HL-60/S4 treated with phorbol 12-myristate 13-acetate at 8.2 ng/mL for 4 days and 3 days (cell line): ENCODE data around the gene CYP2U1.

Experiments used
- in situ Hi-C: fragments of 300-500 bp; cut with MboI; formaldehyde crosslinking; loops from 2 replicates; pipeline ENCODE4 v1.15.0; 2022; ENCODE audit warnings: low sequenced_read_pairs

CYP2U1 gene

DNA sequence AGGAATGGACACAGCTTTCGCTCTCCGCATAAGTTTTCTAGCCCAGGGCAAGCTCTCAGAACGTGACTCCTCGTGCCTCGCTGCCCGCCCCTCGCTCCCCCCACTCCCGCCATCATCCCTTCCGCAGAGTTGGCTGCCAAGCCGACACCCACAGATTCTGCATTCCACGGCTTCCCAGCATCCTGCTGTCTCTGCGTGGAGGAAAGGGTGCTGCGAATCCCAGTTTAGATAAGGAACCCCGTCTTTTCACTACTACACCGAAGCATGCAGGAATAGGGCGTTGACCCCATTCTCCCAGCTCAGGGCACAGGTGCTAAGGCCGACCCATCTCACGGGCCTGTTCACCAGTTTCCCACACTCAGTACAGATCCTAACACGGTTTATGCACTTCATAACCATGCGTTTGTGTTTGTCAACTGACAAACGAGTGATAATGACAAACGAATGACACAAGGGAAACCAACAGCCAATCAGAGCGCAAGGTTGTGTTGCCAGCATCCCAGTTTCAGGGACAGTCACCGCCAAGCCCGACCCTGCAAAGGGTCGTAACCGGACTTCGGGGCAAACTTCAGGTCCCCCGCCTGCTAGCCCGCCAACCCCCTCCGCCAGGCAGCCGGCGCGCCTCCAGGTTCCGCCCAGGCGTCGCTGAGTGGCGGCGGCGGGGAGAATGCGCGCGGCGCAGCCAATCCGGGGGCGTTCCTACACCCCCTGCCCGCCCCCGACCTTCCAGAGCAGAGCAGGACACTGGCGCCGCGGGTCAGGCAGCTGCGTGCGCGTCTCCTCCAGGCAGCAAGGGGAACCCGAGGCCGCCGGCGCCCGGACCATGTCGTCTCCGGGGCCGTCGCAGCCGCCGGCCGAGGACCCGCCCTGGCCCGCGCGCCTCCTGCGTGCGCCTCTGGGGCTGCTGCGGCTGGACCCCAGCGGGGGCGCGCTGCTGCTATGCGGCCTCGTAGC, at the start of gene CYP2U1:
TSS of gene CYP2U1 (plus strand) at position 729 of the 954 bp plus-strand sequence. CDS start at position 824, 95 bp downstream.
- in situ Hi-C loops: no loop called here

DNA sequence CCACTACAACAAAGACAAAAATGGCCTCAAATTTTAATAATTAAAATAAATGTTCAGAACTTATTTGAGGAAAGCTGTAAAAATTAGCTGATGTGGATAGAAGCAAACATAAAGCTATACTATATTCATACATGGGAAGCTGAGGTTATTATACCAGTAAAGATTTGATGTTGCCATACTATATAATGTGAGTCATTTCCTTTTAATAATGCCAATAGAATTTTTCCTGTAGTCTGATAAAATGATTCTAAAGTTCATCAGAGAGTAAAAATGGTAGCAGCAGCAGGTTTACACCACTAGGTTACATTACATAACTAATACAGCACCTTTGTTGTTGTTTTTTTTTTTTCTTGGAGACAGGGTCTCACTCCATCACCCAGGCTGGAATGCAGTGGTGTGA, 45.5 kb upstream of the CYP2U1 start:
- in situ Hi-C loops: no loop called here

DNA sequence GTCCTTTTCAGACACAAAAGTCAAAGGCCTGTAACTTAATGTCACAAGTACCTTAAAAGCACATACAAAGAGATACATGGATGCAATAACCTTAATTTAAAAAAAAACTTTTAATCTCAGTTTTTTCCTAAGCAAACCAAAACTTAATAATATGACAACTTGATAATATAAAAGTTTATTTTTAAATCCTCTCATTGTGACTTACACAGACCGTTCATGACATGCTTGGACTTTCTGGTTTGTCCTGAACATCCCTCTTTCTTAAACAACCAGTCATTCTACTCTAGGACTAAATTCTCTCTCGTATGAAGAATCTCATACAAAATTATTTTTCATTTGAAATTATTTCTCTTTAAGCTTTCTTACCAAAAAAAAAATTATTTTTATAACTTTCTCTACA, 43.1 kb upstream of the CYP2U1 start:
- in situ Hi-C loops: no loop called here

DNA sequence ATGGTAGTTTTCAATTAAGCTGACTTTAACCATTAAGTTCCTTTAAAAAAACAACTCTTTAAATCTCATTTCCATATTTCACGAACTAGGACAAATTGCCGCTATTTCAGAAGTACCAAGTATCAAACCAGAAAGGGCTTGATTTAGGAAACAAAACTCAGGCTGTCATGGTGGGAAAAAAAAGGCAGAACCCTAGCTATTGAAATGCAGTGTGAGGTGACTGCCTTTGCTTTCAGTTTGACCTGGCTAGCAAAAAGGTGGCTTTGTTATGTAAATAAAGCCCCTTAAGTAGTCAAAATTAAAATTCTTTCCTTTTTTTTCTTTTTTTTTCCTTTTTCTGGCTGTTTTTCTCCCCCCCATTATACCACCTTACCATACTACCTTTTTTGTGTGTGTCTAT, 40.6 kb upstream of the CYP2U1 start:
- in situ Hi-C loops: no loop called here

DNA sequence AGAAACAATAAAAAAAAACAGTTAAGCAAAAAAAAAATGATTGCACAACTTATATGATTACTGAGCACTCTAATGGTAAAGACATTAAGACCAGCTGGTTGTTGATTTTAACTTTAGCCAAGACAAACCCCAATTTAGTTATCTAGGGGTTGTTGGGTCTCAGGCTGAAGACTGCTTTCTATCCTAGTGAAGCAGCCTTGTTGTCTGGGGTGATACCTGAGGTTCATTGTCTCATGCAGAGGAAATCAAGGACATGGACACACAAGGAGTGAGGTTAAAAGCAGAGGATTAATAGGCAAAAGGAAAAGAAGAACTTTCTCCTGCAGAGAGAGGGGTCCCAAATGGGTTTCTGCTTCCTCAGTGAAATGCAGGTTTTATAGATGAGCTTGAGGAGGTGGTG, 40.0 kb upstream of the CYP2U1 start:
- in situ Hi-C loops: no loop called here

DNA sequence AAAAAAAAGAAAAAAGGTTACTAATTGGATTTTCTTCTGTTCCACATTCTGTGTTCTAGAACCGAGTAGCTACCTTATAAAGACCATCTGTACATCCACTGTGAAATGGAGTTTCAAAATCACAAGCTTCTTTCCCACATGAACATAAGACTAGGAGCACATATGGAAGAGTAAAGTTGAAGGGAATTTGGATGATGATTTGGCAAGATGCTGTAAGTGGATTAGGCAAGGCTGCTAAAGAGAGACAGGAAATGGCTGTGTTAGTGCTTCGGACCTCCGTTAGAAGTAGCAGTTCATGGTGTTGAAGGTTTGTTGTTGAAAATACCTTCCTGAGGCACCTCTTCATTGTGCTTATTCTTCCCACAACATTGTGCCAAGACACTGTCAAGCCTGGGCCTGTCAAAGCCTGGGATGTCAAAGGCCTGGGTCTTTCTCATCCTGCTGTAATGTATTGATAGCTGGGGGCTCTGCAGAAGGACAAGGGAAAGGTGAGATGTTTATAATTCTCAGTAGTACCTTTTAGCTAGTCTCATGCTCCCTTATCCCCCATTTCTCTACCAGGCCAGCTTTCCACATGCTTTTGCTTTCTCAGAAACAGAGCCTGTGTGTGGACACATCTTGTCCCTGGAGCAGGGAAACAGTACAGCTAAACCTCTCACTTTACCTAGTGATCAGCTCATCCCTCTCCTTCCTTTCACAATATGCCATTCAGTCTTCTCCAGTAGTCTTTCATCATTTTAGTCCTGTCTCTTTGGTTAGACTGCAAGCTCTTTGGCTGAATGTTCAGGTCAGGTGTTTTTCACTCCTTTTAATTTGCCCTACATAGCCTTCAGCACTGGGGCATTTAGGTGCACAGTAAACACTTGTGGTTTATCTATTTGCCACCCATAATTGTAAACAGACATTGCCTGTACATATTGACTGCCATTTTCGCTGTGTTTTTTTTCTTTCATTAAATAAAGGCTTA, 37.9 kb upstream of the CYP2U1 start:
- in situ Hi-C loops: no loop called here

DNA sequence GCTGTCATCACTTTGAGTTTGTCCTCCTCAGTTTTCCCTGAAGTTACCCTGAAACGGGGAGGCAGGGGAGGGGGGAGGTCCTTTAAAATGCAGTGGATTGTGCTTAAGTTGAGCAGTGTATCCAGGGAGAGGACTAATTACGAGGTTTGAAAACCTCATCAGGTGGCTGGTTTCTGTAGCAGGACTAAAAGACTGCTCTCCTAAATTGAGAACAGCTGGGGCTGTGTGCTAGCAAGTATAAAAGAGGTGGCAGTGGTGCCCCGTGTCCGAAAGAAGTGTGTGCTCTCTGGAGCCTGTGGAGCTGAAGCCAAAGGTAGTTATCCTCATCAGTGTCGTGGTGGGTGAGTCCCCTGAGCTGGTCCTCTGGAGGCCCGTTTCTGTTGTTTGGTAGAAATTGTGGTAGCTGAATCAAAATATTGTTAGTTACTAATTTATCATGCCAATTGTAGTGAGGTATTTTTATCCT, 37.2 kb upstream of the CYP2U1 start:
- in situ Hi-C loops: no loop called here

DNA sequence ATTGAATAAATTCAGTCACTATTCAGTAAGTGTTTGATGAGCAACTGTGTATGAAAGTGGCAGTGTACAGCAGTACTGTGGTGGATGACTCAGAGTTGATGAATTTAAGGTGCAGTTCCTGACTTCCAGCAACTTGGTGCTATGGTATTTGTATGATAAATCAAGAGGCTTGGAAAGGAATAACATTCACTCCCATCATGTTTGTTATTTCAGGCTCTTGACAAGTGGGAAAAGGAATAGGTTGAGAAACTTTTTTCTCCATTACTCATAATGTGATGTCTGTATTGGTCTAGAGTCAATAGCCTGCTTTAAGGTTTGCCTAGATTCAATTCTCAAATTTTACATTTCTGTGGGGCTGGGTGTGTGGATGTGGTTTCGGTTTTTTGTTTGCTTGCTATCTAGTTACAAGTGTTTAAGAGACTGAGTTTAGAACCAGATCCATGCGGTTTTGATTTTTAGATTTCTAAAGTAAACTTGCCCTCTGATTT, 35.1 kb upstream of the CYP2U1 start:
- in situ Hi-C loops: no loop called here

DNA sequence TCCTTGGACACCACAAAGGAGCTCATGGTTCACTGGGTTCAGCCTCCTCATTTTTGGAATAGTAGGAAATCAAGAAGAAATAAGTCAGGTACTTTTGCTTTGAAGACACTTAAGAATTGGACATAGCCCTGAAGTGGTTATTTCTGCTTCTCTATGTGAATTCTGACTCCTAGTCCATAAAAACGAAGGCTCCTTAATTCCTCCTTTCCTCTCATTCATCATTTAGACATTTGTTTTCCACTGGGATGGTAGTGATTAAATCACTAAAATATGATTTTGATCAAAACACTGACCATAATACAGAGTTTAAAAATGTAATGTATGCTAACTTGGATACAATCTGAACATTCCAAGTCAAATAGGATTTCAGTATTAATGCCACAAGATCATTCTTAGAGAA, 34.7 kb upstream of the CYP2U1 start:
- in situ Hi-C loops: no loop called here

DNA sequence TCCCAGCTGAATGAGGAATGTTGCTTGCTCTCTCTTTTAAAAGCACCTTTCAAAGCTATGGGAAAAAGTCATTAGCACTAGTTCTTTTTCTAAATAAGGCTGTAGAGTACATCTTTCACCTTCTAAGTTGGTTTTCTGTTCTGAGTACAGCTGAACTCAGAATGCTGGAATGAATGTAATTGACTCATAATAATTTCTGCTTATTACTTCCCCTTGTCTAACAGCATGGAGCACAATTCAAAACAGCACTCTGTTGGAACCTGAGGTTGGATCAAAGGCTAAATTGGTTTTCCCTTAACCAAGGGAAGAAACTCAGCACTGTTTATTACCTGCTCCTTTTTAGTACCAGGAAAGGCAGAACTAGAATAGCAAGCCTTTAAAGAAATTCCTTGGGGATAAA, 33.5 kb upstream of the CYP2U1 start:
- in situ Hi-C loops: no loop called here

DNA sequence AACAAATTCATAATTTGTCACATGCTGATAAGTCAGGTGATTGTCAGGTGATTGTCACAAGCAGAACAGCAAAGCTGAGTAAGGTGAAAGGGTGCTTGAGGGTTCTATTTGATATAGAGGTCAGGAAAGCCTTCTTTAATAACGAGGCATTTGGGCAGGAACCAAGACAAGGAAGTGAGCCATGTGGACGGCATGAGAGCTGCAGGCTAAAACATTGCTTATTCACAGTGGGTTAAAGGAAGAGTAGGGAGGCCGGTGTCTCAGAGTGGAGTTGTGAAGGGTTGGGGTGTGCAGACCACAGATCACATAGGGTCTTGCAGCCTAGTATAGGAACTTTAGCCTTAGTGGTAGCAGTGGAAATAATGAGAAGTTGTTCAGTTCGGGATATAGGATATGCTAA, 31.3 kb upstream of the CYP2U1 start:
- in situ Hi-C loops: no loop called here

DNA sequence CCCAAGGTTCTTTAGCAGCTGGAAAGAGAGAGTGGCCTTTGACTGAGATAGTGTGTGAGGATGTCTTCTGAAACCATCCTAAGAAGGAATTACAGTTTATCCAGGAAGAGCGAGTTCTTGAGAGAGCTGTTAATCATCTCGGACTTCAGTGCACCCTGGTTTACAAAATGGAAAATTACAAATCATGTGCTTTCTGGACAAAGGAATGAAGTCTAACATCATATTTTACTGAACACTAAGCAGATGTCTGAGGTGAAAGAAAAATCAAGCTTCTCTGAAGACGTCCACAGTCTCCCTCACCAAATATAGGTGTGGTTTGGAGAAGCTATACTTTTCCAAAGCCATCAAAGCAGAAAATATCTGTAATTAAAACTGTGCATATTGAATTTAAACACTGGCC, 30.8 kb upstream of the CYP2U1 start:
- in situ Hi-C loops: no loop called here

DNA sequence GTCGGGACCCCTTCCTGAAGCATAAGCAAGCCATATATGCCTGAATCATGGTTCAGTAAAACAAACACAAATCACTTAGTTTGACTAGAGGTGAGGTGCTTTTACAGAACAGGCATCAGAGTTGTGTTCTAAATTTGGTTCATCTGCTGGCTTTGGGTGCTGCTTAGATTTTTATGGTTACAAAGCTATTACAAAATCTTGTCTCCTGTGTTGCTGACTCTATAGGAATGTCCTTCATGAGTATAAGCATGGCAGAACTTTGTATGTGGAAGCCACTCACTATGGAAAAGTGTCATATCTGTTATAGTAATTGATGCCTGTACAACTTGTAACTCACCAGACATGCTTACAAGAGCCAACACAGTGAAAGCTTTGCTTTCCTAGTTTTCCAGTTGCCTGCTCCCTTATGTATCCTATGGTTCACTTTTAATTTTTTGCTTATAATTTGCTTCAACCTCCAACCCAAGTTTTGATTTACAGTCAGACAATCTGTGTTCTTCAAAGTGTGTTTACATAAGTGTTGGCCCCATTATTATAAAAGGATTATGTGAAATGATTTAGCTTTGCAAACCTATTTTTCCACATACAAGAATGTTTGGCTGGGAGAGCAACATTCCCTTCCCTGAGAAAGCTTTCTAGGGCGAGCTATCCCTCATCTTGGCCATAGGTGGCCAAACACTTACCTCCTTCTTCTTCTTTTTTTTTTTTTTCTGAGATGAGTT, 30.0 kb upstream of the CYP2U1 start:
- in situ Hi-C loops: no loop called here

DNA sequence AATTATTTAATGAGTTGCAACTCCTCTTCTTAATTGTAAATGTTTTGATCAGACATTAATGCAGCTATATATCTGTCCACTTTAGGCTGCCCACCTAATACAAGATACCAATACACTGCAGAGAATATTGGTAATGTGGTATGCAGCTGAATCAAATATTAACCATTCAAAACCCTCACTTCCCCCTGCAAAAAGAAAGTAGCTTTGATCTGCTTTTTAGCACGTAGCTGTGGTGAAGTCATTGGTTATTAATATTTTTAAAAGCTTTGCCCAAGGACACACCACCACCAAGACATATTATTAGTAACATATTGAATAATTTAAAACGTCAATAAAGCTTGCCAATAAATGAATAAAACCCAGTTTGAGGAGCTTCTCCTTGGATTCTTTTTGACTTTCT, 28.6 kb upstream of the CYP2U1 start:
- in situ Hi-C loops: no loop called here

DNA sequence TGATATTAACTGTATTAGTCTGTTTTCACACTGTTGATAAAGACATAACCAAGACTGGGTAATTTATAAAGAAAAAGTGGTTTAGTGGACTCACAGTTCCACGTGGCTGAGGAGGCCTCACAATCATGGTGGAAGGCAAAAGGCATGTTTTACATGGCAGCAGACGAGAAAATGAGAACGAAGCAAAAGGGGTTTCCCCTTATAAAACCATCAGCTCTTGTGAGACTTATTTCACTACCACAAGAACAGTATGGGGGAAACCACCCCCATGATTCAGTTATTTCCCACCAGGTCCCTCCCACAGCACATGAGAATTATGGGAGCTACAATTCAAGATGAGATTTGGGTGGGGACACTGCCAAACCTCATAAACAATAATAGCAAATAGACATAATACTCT, 26.3 kb upstream of the CYP2U1 start:
- in situ Hi-C loops: loop anchor here (5.0 kb wide), 1 partner anchor 133 kb away; no protein-coding TSS in a partner anchor

DNA sequence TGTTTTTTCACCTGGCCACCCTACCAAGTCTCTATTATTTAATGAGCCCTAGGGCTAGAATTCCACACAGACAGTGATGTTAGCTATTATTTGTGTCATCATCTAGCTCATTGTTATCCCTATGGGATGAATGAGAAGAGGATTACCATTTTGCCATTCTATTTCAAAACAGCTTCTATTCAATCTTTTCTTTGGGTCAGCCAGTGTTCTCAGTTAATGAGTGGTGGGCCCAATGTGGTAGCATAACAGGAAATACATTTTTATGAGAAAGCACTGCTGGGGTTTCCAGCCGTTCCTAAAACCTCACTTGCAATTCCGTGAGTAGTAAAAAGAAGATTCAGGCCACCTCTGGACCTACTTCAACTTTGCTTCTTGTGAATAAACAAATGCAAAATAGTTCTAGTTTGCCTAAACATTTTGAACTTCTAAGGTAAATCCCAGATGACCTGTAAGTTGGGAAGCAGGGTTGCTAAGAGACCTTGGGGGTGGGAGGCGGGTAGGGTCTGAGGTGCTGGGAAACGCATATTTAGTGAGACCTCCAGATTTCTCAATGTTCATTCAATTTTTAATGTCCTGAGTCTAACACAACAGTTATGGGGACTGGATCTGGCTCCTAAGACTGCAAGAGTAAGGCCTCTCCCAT, 24.8 kb upstream of the CYP2U1 start:
- in situ Hi-C loops: loop anchor here (5.0 kb wide), 1 partner anchor 134 kb away; no protein-coding TSS in a partner anchor

DNA sequence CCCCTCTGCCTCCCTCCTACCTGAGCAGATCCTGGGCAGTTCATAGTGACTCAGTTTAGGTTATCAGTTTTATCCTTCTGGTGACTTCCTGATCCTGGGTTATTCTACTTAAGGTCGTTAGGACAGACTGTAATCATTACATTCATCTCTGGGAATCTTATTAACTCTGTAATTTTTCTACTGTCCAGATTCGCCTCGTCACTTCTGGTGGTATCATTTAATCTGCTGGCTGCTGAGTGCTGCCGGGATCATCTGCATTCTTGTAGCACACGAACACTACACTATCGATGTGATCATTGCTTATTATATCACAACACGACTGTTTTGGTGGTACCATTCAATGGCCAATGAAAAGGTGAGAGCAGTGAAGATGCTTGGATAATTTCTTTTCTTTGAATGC, 23.0 kb upstream of the CYP2U1 start:
- in situ Hi-C loops: loop anchor here (5.0 kb wide), 1 partner anchor 136 kb away; no protein-coding TSS in a partner anchor

DNA sequence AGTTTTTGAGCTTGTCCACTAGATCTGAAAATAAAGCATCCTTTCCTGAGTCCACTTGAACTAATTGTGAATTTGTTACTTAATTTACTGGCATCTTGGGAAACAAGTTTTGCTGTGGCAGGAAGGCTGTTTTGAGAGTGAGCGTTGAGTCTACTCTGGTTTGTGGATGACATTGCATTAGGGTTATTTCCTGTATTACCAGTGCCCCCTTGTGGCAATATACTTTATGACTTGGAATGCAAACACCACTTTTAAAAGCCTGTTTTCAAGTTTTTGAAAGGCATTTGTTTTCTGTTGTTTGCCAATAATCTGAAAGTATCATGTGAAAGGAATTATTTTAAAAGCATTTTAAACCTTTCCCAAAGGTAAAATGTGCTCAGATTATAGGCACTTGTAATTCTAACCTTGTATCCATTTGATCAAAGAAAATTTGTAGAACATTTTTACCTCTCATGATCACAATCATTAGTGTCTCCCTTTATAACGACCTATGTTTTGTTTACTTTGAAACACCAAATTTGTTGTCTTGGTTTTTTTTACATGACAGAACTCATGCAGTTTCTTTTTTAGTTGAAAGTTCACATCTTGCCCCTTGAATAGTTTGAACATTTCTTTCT, 18.0 kb upstream of the CYP2U1 start:
- in situ Hi-C loops: loop anchor here (10.0 kb wide), 1 partner anchor 159 kb away; no protein-coding TSS in a partner anchor

DNA sequence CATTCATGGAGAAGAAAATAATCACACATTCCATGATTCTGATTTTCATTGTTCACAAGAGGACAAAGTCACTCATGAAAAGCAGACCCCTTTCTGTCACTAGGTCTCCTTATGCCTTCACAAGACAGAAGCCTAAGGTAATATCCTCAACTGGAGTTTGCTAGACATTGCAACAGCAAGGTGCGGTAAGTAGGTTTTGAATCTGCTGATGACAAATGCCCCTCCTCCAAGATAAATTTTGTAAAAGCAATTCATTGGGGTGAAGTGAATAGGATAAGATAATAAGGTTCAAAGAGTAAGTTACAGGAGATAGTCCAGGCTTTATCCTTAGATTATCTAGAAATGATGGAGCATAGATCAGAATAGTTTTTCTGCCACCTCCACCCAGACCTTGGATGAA, 16.1 kb upstream of the CYP2U1 start:
- in situ Hi-C loops: loop anchor here (10.0 kb wide), 1 partner anchor 160 kb away; no protein-coding TSS in a partner anchor
